HG02973 (cell line): ENCODE measurements around the gene CD81.

Experiments used
- ATAC-seq: cut with Tn5 transposase; IDR thresholded peaks from one replicate; pipeline ENCODE4 v1.9.1; 2021; ENCODE audit warnings: moderate library complexity; ENCODE audit not compliant: unreplicated experiment

The CD81 gene

GRCh38 chr11:2400762-2401435, 23.8 kb downstream of the CD81 start:
- ATAC-seq, result no peak

- ATAC-seq, result no peak
Measured at GRCh38 chr11:2401436-2401984, 24.4 kb downstream of the CD81 start.

GRCh38 chr11:2402106-2402505, 25.0 kb downstream of the CD81 start:
- ATAC-seq, result no peak

GRCh38 chr11:2402890-2403645, 26.0 kb downstream of the CD81 start:
- no peak for ATAC-seq

GRCh38 chr11:2404735-2405196, 27.7 kb downstream of the CD81 start:
- no peak for ATAC-seq

- no peak for ATAC-seq
Measured at GRCh38 chr11:2406451-2406850, 29.3 kb downstream of the CD81 start.

GRCh38 chr11:2406878-2407410, 29.8 kb downstream of the CD81 start:
- no peak for ATAC-seq

- no peak for ATAC-seq
Measured at GRCh38 chr11:2408671-2409070, 31.6 kb downstream of the CD81 start.

GRCh38 chr11:2409126-2409525, 32.0 kb downstream of the CD81 start:
- ATAC-seq, result no peak

- ATAC-seq, result no peak
Measured at GRCh38 chr11:2409611-2410468, 32.7 kb downstream of the CD81 start.

GRCh38 chr11:2410616-2411015, 33.5 kb downstream of the CD81 start:
- ATAC-seq, result no peak

- ATAC-seq, result no peak
Measured at GRCh38 chr11:2411446-2412305, 34.6 kb downstream of the CD81 start.

GRCh38 chr11:2412323-2412722, 35.2 kb downstream of the CD81 start:
- ATAC-seq, result no peak

GRCh38 chr11:2413742-2414579, 36.9 kb downstream of the CD81 start:
- no peak for ATAC-seq

- no peak for ATAC-seq
Measured at GRCh38 chr11:2414616-2415015, 37.5 kb downstream of the CD81 start.

- ATAC-seq, result no peak
Measured at GRCh38 chr11:2415171-2415570, 38.1 kb downstream of the CD81 start.

- no peak for ATAC-seq
Measured at GRCh38 chr11:2415601-2416380, 38.7 kb downstream of the CD81 start.

- no peak for ATAC-seq
Measured at GRCh38 chr11:2416765-2417164, 39.7 kb downstream of the CD81 start.
